ENCODE results near the gene FRMD4B. TPM values are rescaled to one million over a fixed set of nuclear protein-coding genes. Genes with fewer than 3 reads are reported as not detected.

The FRMD4B gene
- polyA plus RNA-seq, 2 of the 4 experiments (the other 2 are of a cell fraction) = 0.92 to 5.9 TPM

DNA sequence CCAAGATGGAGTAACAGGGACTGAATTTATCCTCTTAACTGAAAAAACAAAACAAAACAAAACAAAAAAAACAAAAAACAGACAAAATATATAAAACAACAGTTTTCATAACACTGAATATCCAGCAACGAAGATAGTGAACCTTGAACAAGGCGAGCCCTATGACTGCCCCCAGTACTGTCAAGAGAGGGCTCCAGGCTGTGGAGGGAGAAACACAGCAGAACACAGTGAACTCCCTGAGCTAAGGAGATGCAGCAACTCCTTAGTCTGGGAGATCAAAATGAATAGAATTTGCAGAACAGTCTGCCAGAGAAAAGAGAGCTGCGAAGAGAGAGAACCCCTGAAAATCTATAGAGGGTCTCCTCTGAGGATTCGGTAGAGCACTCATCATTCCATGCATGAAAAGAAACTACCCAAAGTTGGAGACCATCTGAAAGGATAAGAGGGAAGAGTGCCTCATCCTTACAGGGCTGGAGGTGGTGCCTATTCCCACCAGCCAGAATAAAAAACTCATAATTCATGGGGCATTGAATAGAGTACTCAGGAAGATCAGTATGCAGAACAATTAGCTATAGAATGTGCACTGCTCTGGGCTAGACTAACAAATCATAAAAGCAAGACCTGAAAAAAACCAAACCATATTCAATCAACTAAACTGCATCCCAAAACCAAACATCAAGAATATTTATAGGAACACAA, 101.8 kb downstream of the FRMD4B start:
- no peaks in the 10 kb centered on the region for H3K4me1 ChIP-seq
- TF ChIP-seq GATA3 (IDR thresholded peaks at IDR 0.05; ENCODE audit: borderline replicate concordance) (no peak), PHF8 (IDR thresholded peaks at IDR 0.05; ENCODE audit: borderline replicate concordance, low read depth) (no peak), TP53 (CRISPR knock-in tag; IDR thresholded peaks at IDR 0.05) (no peak), HDAC2 (IDR thresholded peaks at IDR 0.05) (no peak), HOXB5 (CRISPR knock-in tag; IDR thresholded peaks at IDR 0.05) (no peak), CHD2 (IDR thresholded peaks at IDR 0.05; ENCODE audit: low read length, partially characterized antibody) (no peak), CEBPB (IDR thresholded peaks at IDR 0.05) (no peak), ZFP36 (IDR thresholded peaks at IDR 0.05; ENCODE audit: borderline replicate concordance, partially characterized antibody) (no peak), EP300 (IDR thresholded peaks at IDR 0.05) (no peak), KDM1A (IDR thresholded peaks at IDR 0.05; ENCODE audit: low read depth) (no peak), CBX8 (IDR thresholded peaks at IDR 0.05) (no peak), JUNB (IDR thresholded peaks at IDR 0.05) (no peak), ZNF302 (CRISPR knock-in tag; IDR thresholded peaks at IDR 0.05) (no peak), ZC3H11A (IDR thresholded peaks at IDR 0.05) (no peak), SREBF2 (IDR thresholded peaks at IDR 0.05) (no peak), EHMT2 (IDR thresholded peaks at IDR 0.05; ENCODE audit: low read depth) (no peak)
- TF ChIP-seq, protein P1, sequence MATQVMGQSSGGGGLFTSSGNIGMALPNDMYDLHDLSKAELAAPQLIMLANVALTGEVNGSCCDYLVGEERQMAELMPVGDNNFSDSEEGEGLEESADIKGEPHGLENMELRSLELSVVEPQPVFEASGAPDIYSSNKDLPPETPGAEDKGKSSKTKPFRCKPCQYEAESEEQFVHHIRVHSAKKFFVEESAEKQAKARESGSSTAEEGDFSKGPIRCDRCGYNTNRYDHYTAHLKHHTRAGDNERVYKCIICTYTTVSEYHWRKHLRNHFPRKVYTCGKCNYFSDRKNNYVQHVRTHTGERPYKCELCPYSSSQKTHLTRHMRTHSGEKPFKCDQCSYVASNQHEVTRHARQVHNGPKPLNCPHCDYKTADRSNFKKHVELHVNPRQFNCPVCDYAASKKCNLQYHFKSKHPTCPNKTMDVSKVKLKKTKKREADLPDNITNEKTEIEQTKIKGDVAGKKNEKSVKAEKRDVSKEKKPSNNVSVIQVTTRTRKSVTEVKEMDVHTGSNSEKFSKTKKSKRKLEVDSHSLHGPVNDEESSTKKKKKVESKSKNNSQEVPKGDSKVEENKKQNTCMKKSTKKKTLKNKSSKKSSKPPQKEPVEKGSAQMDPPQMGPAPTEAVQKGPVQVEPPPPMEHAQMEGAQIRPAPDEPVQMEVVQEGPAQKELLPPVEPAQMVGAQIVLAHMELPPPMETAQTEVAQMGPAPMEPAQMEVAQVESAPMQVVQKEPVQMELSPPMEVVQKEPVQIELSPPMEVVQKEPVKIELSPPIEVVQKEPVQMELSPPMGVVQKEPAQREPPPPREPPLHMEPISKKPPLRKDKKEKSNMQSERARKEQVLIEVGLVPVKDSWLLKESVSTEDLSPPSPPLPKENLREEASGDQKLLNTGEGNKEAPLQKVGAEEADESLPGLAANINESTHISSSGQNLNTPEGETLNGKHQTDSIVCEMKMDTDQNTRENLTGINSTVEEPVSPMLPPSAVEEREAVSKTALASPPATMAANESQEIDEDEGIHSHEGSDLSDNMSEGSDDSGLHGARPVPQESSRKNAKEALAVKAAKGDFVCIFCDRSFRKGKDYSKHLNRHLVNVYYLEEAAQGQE (IDR thresholded peaks at IDR 0.05) = no peak
- TF ChIP-seq, protein P2, sequence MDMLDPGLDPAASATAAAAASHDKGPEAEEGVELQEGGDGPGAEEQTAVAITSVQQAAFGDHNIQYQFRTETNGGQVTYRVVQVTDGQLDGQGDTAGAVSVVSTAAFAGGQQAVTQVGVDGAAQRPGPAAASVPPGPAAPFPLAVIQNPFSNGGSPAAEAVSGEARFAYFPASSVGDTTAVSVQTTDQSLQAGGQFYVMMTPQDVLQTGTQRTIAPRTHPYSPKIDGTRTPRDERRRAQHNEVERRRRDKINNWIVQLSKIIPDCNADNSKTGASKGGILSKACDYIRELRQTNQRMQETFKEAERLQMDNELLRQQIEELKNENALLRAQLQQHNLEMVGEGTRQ (IDR thresholded peaks at IDR 0.05) = no peak
- TF ChIP-seq, protein P3, sequence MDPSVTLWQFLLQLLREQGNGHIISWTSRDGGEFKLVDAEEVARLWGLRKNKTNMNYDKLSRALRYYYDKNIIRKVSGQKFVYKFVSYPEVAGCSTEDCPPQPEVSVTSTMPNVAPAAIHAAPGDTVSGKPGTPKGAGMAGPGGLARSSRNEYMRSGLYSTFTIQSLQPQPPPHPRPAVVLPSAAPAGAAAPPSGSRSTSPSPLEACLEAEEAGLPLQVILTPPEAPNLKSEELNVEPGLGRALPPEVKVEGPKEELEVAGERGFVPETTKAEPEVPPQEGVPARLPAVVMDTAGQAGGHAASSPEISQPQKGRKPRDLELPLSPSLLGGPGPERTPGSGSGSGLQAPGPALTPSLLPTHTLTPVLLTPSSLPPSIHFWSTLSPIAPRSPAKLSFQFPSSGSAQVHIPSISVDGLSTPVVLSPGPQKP (IDR thresholded peaks at IDR 0.05; ENCODE audit: low read depth, low read length) = no peak
- TF ChIP-seq, protein P4, sequence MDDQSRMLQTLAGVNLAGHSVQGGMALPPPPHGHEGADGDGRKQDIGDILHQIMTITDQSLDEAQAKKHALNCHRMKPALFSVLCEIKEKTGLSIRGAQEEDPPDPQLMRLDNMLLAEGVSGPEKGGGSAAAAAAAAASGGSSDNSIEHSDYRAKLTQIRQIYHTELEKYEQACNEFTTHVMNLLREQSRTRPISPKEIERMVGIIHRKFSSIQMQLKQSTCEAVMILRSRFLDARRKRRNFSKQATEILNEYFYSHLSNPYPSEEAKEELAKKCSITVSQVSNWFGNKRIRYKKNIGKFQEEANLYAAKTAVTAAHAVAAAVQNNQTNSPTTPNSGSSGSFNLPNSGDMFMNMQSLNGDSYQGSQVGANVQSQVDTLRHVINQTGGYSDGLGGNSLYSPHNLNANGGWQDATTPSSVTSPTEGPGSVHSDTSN (IDR thresholded peaks at IDR 0.05) = no peak
- ATAC-seq (no peak), FAIRE-seq (no peak), DNase-seq (ENCODE audit: low read depth in 1 of 2, low spot score in 1 of 2) (no peak)
- ChIA-PET POLR2A (no interaction called here), CTCF (interaction anchor here (2.2 kb wide), 1 partner anchor 22 kb away, joined by 11 read pairs; no protein-coding TSS in a partner anchor)
- no peak overlapping the region for H3K4me2 ChIP-seq
- no peaks in the 10 kb centered on the region for H3K9me3 ChIP-seq
- H3K4me3 ChIP-seq = no peak overlapping the region
- WGBS (ENCODE audit: missing lambda C conversion rate) = 87% methylated on average over 4 of the region's 4 CpGs
- H3K27ac ChIP-seq = no peak overlapping the region

DNA sequence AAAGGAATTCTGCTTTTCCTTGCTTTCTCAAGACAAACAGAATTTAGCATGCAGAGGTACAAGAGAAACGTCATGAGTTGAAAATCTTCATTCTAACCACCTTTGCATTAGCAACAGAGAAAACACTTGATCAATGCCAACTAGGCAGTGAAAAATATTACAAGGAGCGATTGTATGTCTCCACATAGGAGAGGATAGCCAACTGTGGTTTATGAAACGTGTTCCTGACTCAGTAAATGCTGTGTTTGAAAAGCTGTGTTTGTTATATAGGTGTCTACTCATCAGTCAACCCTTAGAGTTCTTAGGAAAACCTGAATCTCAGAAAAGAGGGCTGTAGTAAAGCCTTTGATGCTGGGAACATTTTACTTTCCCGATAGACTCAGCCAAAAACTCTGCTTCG, 102.4 kb downstream of the FRMD4B start:
- POLR2A ChIA-PET = no interaction called here
- Histone ChIP-seq H3K27ac (no peak overlapping the region), H3K4me3 (no peak overlapping the region), H3K4me1 (no peaks in the 10 kb centered on the region), H3K4me2 (no peak overlapping the region), H3K9me3 (no peaks in the 10 kb centered on the region)
- no peak for DNase-seq (ENCODE audit: low read depth in 1 of 2, low spot score in 1 of 2)
- ATAC-seq = no peak
- 38% methylated on average over 5 of the region's 5 CpGs for WGBS (ENCODE audit: missing lambda C conversion rate)
- CTCF ChIA-PET = interaction anchor here (0.6 to 2.2 kb wide), 2 partner anchors 8 to 23 kb away, joined by 3 to 11 read pairs; no protein-coding TSS in a partner anchor
- no peak for FAIRE-seq
- TF ChIP-seq EP300 (IDR thresholded peaks at IDR 0.05) (no peak), ZFP36 (IDR thresholded peaks at IDR 0.05; ENCODE audit: borderline replicate concordance, partially characterized antibody) (no peak), HOXA7 (CRISPR knock-in tag; IDR thresholded peaks at IDR 0.05) (no peak), CBX8 (IDR thresholded peaks at IDR 0.05) (no peak), EHMT2 (IDR thresholded peaks at IDR 0.05; ENCODE audit: low read depth) (no peak), FOXS1 (CRISPR knock-in tag; IDR thresholded peaks at IDR 0.05) (no peak), RNF2 (IDR thresholded peaks at IDR 0.05; ENCODE audit: borderline replicate concordance, low read depth) (no peak), NR3C1 (IDR thresholded peaks at IDR 0.05) (no peak)
- TF ChIP-seq, protein P5, sequence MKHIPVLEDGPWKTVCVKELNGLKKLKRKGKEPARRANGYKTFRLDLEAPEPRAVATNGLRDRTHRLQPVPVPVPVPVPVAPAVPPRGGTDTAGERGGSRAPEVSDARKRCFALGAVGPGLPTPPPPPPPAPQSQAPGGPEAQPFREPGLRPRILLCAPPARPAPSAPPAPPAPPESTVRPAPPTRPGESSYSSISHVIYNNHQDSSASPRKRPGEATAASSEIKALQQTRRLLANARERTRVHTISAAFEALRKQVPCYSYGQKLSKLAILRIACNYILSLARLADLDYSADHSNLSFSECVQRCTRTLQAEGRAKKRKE (CRISPR knock-in tag; IDR thresholded peaks at IDR 0.05; ENCODE audit: low read depth) = no peak
- TF ChIP-seq, protein P6, sequence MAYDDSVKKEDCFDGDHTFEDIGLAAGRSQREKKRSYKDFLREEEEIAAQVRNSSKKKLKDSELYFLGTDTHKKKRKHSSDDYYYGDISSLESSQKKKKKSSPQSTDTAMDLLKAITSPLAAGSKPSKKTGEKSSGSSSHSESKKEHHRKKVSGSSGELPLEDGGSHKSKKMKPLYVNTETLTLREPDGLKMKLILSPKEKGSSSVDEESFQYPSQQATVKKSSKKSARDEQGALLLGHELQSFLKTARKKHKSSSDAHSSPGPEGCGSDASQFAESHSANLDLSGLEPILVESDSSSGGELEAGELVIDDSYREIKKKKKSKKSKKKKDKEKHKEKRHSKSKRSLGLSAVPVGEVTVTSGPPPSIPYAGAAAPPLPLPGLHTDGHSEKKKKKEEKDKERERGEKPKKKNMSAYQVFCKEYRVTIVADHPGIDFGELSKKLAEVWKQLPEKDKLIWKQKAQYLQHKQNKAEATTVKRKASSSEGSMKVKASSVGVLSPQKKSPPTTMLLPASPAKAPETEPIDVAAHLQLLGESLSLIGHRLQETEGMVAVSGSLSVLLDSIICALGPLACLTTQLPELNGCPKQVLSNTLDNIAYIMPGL (CRISPR knock-in tag; IDR thresholded peaks at IDR 0.05; ENCODE audit: borderline replicate concordance) = no peak
- TF ChIP-seq, protein P7, sequence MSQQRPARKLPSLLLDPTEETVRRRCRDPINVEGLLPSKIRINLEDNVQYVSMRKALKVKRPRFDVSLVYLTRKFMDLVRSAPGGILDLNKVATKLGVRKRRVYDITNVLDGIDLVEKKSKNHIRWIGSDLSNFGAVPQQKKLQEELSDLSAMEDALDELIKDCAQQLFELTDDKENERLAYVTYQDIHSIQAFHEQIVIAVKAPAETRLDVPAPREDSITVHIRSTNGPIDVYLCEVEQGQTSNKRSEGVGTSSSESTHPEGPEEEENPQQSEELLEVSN (IDR thresholded peaks at IDR 0.05; ENCODE audit: borderline replicate concordance, low read depth) = no peak

Measured in A549 (cell line).